DND-41 (cell line): ENCODE results near the gene AANAT.

ENCODE experiments used
- EZH2 ChIP-seq: IDR thresholded peaks from 3 replicates; pipeline ENCODE4 v1.6.1; 2012; ENCODE audit warnings: borderline replicate concordance, low read depth, mild to moderate bottlenecking, moderate library complexity, low read length, inconsistent platforms; ENCODE audit not compliant: severe bottlenecking
- TF ChIP-seq, protein P1 (sequence below): IDR thresholded peaks from 2 replicates; pipeline ENCODE4 v1.5.1; 2012; ENCODE audit warnings: borderline replicate concordance, low read length, moderate library complexity, mild to moderate bottlenecking; ENCODE audit not compliant: poor library complexity, severe bottlenecking; ENCODE audit errors: extremely low read depth

- no peak for TF ChIP-seq EZH2
- TF ChIP-seq, protein P1, sequence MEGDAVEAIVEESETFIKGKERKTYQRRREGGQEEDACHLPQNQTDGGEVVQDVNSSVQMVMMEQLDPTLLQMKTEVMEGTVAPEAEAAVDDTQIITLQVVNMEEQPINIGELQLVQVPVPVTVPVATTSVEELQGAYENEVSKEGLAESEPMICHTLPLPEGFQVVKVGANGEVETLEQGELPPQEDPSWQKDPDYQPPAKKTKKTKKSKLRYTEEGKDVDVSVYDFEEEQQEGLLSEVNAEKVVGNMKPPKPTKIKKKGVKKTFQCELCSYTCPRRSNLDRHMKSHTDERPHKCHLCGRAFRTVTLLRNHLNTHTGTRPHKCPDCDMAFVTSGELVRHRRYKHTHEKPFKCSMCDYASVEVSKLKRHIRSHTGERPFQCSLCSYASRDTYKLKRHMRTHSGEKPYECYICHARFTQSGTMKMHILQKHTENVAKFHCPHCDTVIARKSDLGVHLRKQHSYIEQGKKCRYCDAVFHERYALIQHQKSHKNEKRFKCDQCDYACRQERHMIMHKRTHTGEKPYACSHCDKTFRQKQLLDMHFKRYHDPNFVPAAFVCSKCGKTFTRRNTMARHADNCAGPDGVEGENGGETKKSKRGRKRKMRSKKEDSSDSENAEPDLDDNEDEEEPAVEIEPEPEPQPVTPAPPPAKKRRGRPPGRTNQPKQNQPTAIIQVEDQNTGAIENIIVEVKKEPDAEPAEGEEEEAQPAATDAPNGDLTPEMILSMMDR: no peak
Measured at GRCh38 chr17:76491271-76492122, 24.1 kb downstream of the AANAT start.
